A549 treated with AZD2906 at 1 μM for 4 hours (cell line): ENCODE measurements around the gene SAMD14. TPM values are rescaled to one million over a fixed set of nuclear protein-coding genes. Genes with fewer than 3 reads are reported as not detected.

Experiments
- total RNA-seq: library from RNA; stranded (reverse); fragments of 200-300 nt; extraction: Qiagen RNA extraction; gene quantifications from 5 replicates; pipeline ENCODE4 v1.2.3, GENCODE V29; 2022

Gene SAMD14
- total RNA-seq = 0.25 to 0.52 TPM (median 0.49 TPM) in 5 replicates

GRCh38 chr17:50129728-50130558, at the start of gene SAMD14:
SAMD14 (minus strand) TSS chr17:50130160; CDS start chr17:50124959, 5,201 bp downstream.

GRCh38 chr17:50165867-50166517, 36.0 kb upstream of the SAMD14 start, which contains the start of gene SGCA:
SGCA (plus strand) TSS chr17:50166005; CDS start chr17:50166041, 36 bp downstream.

GRCh38 chr17:50150354-50151040, 20.5 kb upstream of the SAMD14 start, which contains the start of gene PPP1R9B:
PPP1R9B (minus strand) TSS chr17:50150677; CDS start chr17:50150513, 164 bp downstream.

GRCh38 chr17:50094753-50095619, 35.0 kb downstream of the SAMD14 start, which contains the start of gene PDK2:
PDK2 (plus strand) TSS chr17:50095351; CDS start chr17:50095436, 85 bp downstream.

Other genes with a start within 250 kb of the SAMD14 start
- gene DLX4, start 161.0 kb downstream of the SAMD14 start, total RNA-seq = 1.9 to 2.7 TPM (median 2.6 TPM) in 5 replicates
- gene DLX3, start 134.9 kb downstream of the SAMD14 start, total RNA-seq = 0.05 to 0.11 TPM (median 0.08 TPM) in 5 replicates
- 354 to 383 TPM (median 368 TPM) in 5 replicates for gene ITGA3, start 74.0 kb downstream of the SAMD14 start, total RNA-seq
- gene PDK2, start 34.8 kb downstream of the SAMD14 start, total RNA-seq = 15.3 to 20.3 TPM (median 17.2 TPM) in 5 replicates
- gene PPP1R9B, start 20.5 kb upstream of the SAMD14 start, total RNA-seq = 41.9 to 52.0 TPM (median 49.5 TPM) in 5 replicates
- 1.0 to 2.8 TPM (median 1.6 TPM) in 5 replicates for gene SGCA, start 35.8 kb upstream of the SAMD14 start, total RNA-seq
- gene COL1A1, start 71.5 kb upstream of the SAMD14 start, total RNA-seq = 6.3 to 11.2 TPM (median 8.9 TPM) in 5 replicates
- 14.3 to 19.6 TPM (median 17.0 TPM) in 5 replicates for gene TMEM92, start 144.3 kb upstream of the SAMD14 start, total RNA-seq
- gene XYLT2, start 216.0 kb upstream of the SAMD14 start, total RNA-seq = 20.8 to 23.3 TPM (median 21.9 TPM) in 5 replicates
- gene MRPL27, start 243.0 kb upstream of the SAMD14 start, total RNA-seq = 136 to 159 TPM (median 145 TPM) in 5 replicates
- 13.8 to 16.2 TPM (median 14.3 TPM) in 5 replicates for gene EME1, start 243.1 kb upstream of the SAMD14 start, total RNA-seq